H1 (cell line): ENCODE measurements around the gene GRIA4. TPM values are rescaled to one million over a fixed set of nuclear protein-coding genes. Genes with fewer than 3 reads are reported as not detected.

Experiments used
- CTCF ChIA-PET: fragments of 300-600 bp; sonication (Branson Sonifier 250); formaldehyde crosslinking; loops from one replicate; lab custom pipeline; 2021; ENCODE audit not compliant: partially characterized antibody; lab: Charles Lee
- POLR2A ChIA-PET: fragments of 300-600 bp; sonication (Branson Sonifier 250); formaldehyde crosslinking; loops from one replicate; lab custom pipeline; 2021; ENCODE audit warnings: inconsistent platforms; ENCODE audit not compliant: partially characterized antibody; lab: Charles Lee
- DNase-seq, 2 experiments: peaks; one replicate each; pipeline versions ENCODE4 v3.0.0 to v3.0.0-alpha.2; 2010 to 2022; ENCODE audit warnings: low spot score in 2 of 2, low read depth in 1 of 2, mixed read lengths in 1 of 2
- FAIRE-seq: peaks from 2 replicates; lab custom pipeline; 2011; peaks lifted over from hg19 to GRCh38; lab: Jason Lieb, UNC
- H2AFZ ChIP-seq: 2 replicates; pipeline ENCODE4 v1.8.1; 2012; ENCODE audit warnings: low read length, inconsistent platforms
- H2AK5ac ChIP-seq: 2 replicates; pipeline ENCODE4 v1.6.1; 2013; ENCODE audit warnings: low read depth, low read length
- H2BK120ac ChIP-seq: replicated peaks from 2 replicates; pipeline ENCODE3; 2013; ENCODE audit warnings: low read depth, low read length, inconsistent platforms
- H2BK12ac ChIP-seq: 2 replicates; pipeline ENCODE4 v1.6.1; 2013; ENCODE audit warnings: low read depth, low read length
- H2BK15ac ChIP-seq: 2 replicates; pipeline ENCODE4 v1.6.1; 2013; ENCODE audit warnings: low read length
- H2BK20ac ChIP-seq: 2 replicates; pipeline ENCODE4 v1.6.1; 2013; ENCODE audit warnings: low read length
- H2BK5ac ChIP-seq: 2 replicates; pipeline ENCODE4 v1.6.1; 2013; ENCODE audit warnings: low read depth, low read length
- H3K14ac ChIP-seq: 2 replicates; pipeline ENCODE4 v1.6.1; 2013; ENCODE audit warnings: inconsistent platforms; ENCODE audit not compliant: insufficient read length
- H3K18ac ChIP-seq: 2 replicates; pipeline ENCODE4 v1.6.1; 2013; ENCODE audit warnings: low read length; ENCODE audit errors: extremely low read depth
- H3K23ac ChIP-seq: 2 replicates; pipeline ENCODE4 v1.6.1; 2013; ENCODE audit warnings: inconsistent platforms; ENCODE audit not compliant: insufficient read length
- H3K23me2 ChIP-seq: 2 replicates; pipeline ENCODE4 v1.6.1; 2013; ENCODE audit warnings: low read depth, low read length
- H3K27ac ChIP-seq: 2 replicates; pipeline ENCODE4 v1.6.1; 2011; ENCODE audit warnings: low read depth, low read length, inconsistent platforms
- H3K27me3 ChIP-seq, 4 experiments: replicated peaks in 1 of 4; 1 replicate in 1 of 4; 2 replicates in 3 of 4; pipeline versions ENCODE4 v1.6.1 to v1.8.1; 2011 to 2013; ENCODE audit warnings: low read length in 3 of 4, mild to moderate bottlenecking in 3 of 4, inconsistent platforms in 2 of 4, mixed read lengths in 2 of 4, moderate library complexity in 1 of 4; ENCODE audit not compliant: control insufficient read depth in 3 of 4, insufficient read depth in 3 of 4; ENCODE audit errors: extremely low read depth in 1 of 4
- H3K36me3 ChIP-seq, 4 experiments: 2 replicates each; pipeline versions ENCODE4 v1.6.1 to v1.8.1; 2011 to 2013; ENCODE audit warnings: mild to moderate bottlenecking in 4 of 4, low read length in 3 of 4, moderate library complexity in 2 of 4, control low read depth in 1 of 4, inconsistent platforms in 1 of 4; ENCODE audit not compliant: insufficient read depth in 4 of 4, control insufficient read depth in 2 of 4
- H3K4ac ChIP-seq: replicated peaks from 2 replicates; pipeline ENCODE3; 2013; ENCODE audit warnings: low read length, low read depth, mixed read lengths, inconsistent platforms; ENCODE audit not compliant: insufficient read length
- H3K4me1 ChIP-seq, 4 experiments: replicated peaks in 1 of 4; 1 replicate in 1 of 4; 2 replicates in 3 of 4; pipeline versions ENCODE4 v1.6.1 to v1.8.1; 2011 to 2013; ENCODE audit warnings: low read length in 3 of 4, inconsistent platforms in 2 of 4, mixed read lengths in 1 of 4; ENCODE audit not compliant: insufficient read depth in 4 of 4, control insufficient read depth in 3 of 4
- H3K4me2 ChIP-seq, 2 experiments: 2 replicates each; pipeline versions ENCODE4 v1.6.1 to v1.8.1; 2011 to 2013; ENCODE audit warnings: low read depth in 2 of 2, low read length in 2 of 2, control low read depth in 1 of 2, inconsistent platforms in 1 of 2, mild to moderate bottlenecking in 1 of 2; ENCODE audit not compliant: insufficient read depth in 1 of 2
- H3K4me3 ChIP-seq, 4 experiments: fragments of 200-600, 300-600 bp in 1 of 4; sonication (generic), shearing (Covaris generic), sonication (Bioruptor Twin) in 1 of 4; 2 replicates each; pipeline versions ENCODE4 v1.5.1 to v1.8.1; 2011 to 2016; ENCODE audit warnings: low read length in 4 of 4, low read depth in 3 of 4, control low read depth in 2 of 4, inconsistent platforms in 2 of 4, mild to moderate bottlenecking in 2 of 4, mixed read lengths in 1 of 4, moderate library complexity in 1 of 4; ENCODE audit not compliant: insufficient read depth in 2 of 4; ENCODE audit errors: extremely low read depth in 1 of 4
- H3K56ac ChIP-seq: replicated peaks from 2 replicates; pipeline ENCODE3; 2013; ENCODE audit warnings: low read depth, mild to moderate bottlenecking, mixed read lengths, low read length, inconsistent platforms; ENCODE audit not compliant: insufficient read length
- H3K79me1 ChIP-seq: 2 replicates; pipeline ENCODE4 v1.6.1; 2013; ENCODE audit warnings: low read depth, low read length, control low read depth
- H3K79me2 ChIP-seq, 2 experiments: 2 replicates each; pipeline versions ENCODE4 v1.6.1 to v1.8.1; 2012 to 2013; ENCODE audit warnings: low read length in 2 of 2, mild to moderate bottlenecking in 2 of 2, inconsistent platforms in 1 of 2; ENCODE audit not compliant: insufficient read depth in 2 of 2, control insufficient read depth in 1 of 2
- H3K9ac ChIP-seq, 4 experiments: replicated peaks in 1 of 4; 1 replicate in 1 of 4; 2 replicates in 3 of 4; pipeline versions ENCODE4 v1.6.1 to v1.8.1; 2011 to 2013; ENCODE audit warnings: low read depth in 3 of 4, low read length in 3 of 4, control low read depth in 2 of 4, mild to moderate bottlenecking in 2 of 4, moderate library complexity in 2 of 4, inconsistent platforms in 1 of 4; ENCODE audit errors: extremely low read depth in 1 of 4
- H3K9me3 ChIP-seq, 2 experiments: 2 replicates each; pipeline versions ENCODE4 v1.6.1 to v1.8.1; 2012 to 2013; ENCODE audit warnings: mild to moderate bottlenecking in 2 of 2, moderate library complexity in 2 of 2, control low read depth in 1 of 2, inconsistent platforms in 1 of 2, low read depth in 1 of 2, low read length in 1 of 2, mixed read lengths in 1 of 2; ENCODE audit not compliant: insufficient read depth in 2 of 2
- H4K20me1 ChIP-seq, 2 experiments: replicated peaks in 1 of 2; 2 replicates each; pipeline versions ENCODE3 to v1.8.1; 2011 to 2013; ENCODE audit warnings: inconsistent platforms in 2 of 2, low read length in 2 of 2, mild to moderate bottlenecking in 1 of 2; ENCODE audit not compliant: insufficient read depth in 2 of 2, control insufficient read depth in 1 of 2
- H4K5ac ChIP-seq: 2 replicates; pipeline ENCODE4 v1.6.1; 2013; ENCODE audit warnings: low read length, low read depth, mixed read lengths, inconsistent platforms; ENCODE audit not compliant: insufficient read length
- H4K8ac ChIP-seq: 2 replicates; pipeline ENCODE4 v1.8.0; 2013; ENCODE audit warnings: mild to moderate bottlenecking, moderate library complexity, low read length, inconsistent platforms; ENCODE audit not compliant: insufficient read depth; ENCODE audit errors: extremely low read depth
- H4K91ac ChIP-seq: replicated peaks from 2 replicates; pipeline ENCODE3; 2013; ENCODE audit warnings: low read length, mixed read lengths, inconsistent platforms; ENCODE audit not compliant: insufficient read length
- ASH2L ChIP-seq: fragments of 200-600, 300-600 bp; sonication (generic); IDR thresholded peaks from one replicate; pipeline ENCODE4 v1.7.1; 2017; ENCODE audit warnings: low read length
- BCL11A ChIP-seq, 2 experiments: IDR thresholded peaks; one replicate each; pipeline ENCODE4 v1.6.1; 2011; ENCODE audit warnings: low read depth in 2 of 2, low read length in 2 of 2, mild to moderate bottlenecking in 2 of 2
- CEBPB ChIP-seq: IDR thresholded peaks from 2 replicates; pipeline ENCODE4 v1.6.1; 2012; ENCODE audit warnings: low read depth, low read length
- GTF2F1 ChIP-seq: IDR thresholded peaks from 2 replicates; pipeline ENCODE4 v1.6.1; 2012; ENCODE audit warnings: low read depth, low read length, improper control_type of control experiment, borderline replicate concordance
- JUN ChIP-seq: IDR thresholded peaks from 2 replicates; pipeline ENCODE4 v1.6.1; 2011; ENCODE audit warnings: low read depth, mild to moderate bottlenecking, improper control_type of control experiment, low read length
- NANOG ChIP-seq: IDR thresholded peaks from 2 replicates; pipeline ENCODE4 v1.6.1; 2011; ENCODE audit warnings: low read length, low read depth, mild to moderate bottlenecking, inconsistent platforms; ENCODE audit not compliant: insufficient read depth, poor library complexity, severe bottlenecking
- PHF8 ChIP-seq: fragments of 200-600 bp; sonication (generic); conservative IDR thresholded peaks from 2 replicates; pipeline ENCODE4 v1.7.1; 2012; ENCODE audit warnings: low read depth, mild to moderate bottlenecking, inconsistent platforms, low read length, moderate library complexity
- POLR2A ChIP-seq, 2 experiments: IDR thresholded peaks; 1 replicate in 1 of 2; 2 replicates in 1 of 2; pipeline ENCODE4 v1.6.1; 2011; ENCODE audit warnings: low read depth in 2 of 2, low read length in 2 of 2, mild to moderate bottlenecking in 2 of 2; ENCODE audit errors: control extremely low read depth in 1 of 2
- RBBP5 ChIP-seq: IDR thresholded peaks from 2 replicates; pipeline ENCODE4 v1.7.1; 2012; ENCODE audit warnings: low read depth, mild to moderate bottlenecking, inconsistent platforms, low read length, moderate library complexity, borderline replicate concordance
- SIN3A ChIP-seq, 2 experiments: IDR thresholded peaks in 1 of 2; conservative IDR thresholded peaks in 1 of 2; 2 replicates each; pipeline ENCODE4 v1.6.1; 2011 to 2012; ENCODE audit warnings: low read length in 2 of 2, improper control_type of control experiment in 1 of 2, low read depth in 1 of 2, mild to moderate bottlenecking in 1 of 2
- SIRT6 ChIP-seq: IDR thresholded peaks from one replicate; pipeline ENCODE4 v1.7.1; 2012; ENCODE audit warnings: low read length, inconsistent platforms
- SP2 ChIP-seq: IDR thresholded peaks from 2 replicates; pipeline ENCODE4 v1.6.1; 2012; ENCODE audit warnings: mild to moderate bottlenecking, low read length, inconsistent platforms
- WGBS, 2 experiments: shearing (Covaris generic) in 1 of 2; methylation state at CpG; one replicate each; pipeline versions ENCODE4 v1.1.6 to v1.1.7; 2013 to 2015; ENCODE audit warnings: low lambda C conversion rate in 2 of 2, mixed read lengths in 2 of 2, inconsistent platforms in 1 of 2, low coverage in 1 of 2, missing lambda C conversion rate in 1 of 2; ENCODE audit not compliant: insufficient replicate concordance in 2 of 2, insufficient coverage in 1 of 2, insufficient read length in 1 of 2; ENCODE audit errors: extremely low coverage in 1 of 2, missing lambda C conversion rate in 1 of 2; 5-methylcytosine and 5-hydroxymethylcytosine counted together
- polyA plus RNA-seq, 7 experiments: library from polyadenylated mRNA; depleted of rRNA in 3 of 7; stranded (reverse) in 5 of 7; unstranded in 2 of 7; fragments of >200 nt in 5 of 7; fragments of 200-250 nt in 2 of 7; gene quantifications; 1 replicate in 5 of 7; 2 replicates in 1 of 7; 4 replicates in 1 of 7; pipeline versions ENCODE4 v1.2.1 to v1.2.3, GENCODE V29; 2011 to 2013; ENCODE audit warnings: missing spikeins in 2 of 7, mixed read lengths in 2 of 7
- total RNA-seq: library from RNA; stranded (reverse); fragmentation: NEBNext Ultra II Directional; extraction: Animal tissue kit (Norgen Biotek cat#: 25700); gene quantifications from 2 replicates; pipeline ENCODE4 v1.2.1, GENCODE V29; 2021

GRIA4 gene
- total and polyA plus RNA-seq, 2 of the 8 experiments (the other 6 are each of a cell fraction or from before 2014, with no cell fraction given): 12.5 to 21.8 TPM

DNA sequence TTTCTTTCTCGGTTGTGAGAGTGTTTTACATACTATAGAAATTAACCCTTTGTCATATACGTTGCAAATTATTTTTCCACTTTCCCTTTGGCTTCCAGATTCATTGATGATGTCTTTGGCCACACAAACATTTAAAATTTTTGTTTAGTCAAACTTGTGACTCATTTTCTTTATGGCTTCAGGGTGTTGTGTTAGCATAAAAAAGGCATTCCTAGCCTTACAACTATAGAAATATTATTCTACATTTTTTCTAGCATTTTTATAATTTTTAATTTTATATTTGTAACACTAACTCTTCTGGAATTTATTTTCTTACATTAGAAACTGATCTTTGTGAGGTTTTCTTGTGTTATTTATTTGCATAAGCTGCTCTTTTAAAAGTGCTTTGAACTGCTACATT, 12.1 kb downstream of the GRIA4 start:
- CTCF ChIA-PET: no interaction called here
- H3K4me3 ChIP-seq: no peak overlapping the region
- no peak overlapping the region for H2AFZ ChIP-seq
- FAIRE-seq (no peak), DNase-seq (no peak)
- H3K4me2 ChIP-seq: no peak overlapping the region
- H3K9ac ChIP-seq: no peak overlapping the region
- no peak overlapping the region for H3K56ac ChIP-seq
- H3K4ac ChIP-seq: no peak overlapping the region
- no peak overlapping the region for H2BK20ac ChIP-seq
- TF ChIP-seq SP2: no peak
- no peak for TF ChIP-seq POLR2A (IDR thresholded peaks at IDR 0.05; ENCODE audit: control extremely low read depth in 1 of 2, low read depth in 2 of 2, low read length in 2 of 2)
- TF ChIP-seq JUN: no peak
- TF ChIP-seq SIRT6: no peak
- TF ChIP-seq ASH2L: no peak
- TF ChIP-seq NANOG: no peak
- TF ChIP-seq SIN3A (conservative IDR thresholded peaks at IDR 0.05 in 1 of 2, IDR thresholded peaks at IDR 0.05 in 1 of 2; ENCODE audit: low read depth in 1 of 2, low read length in 2 of 2): no peak
- no peak for TF ChIP-seq RBBP5
- no peak for TF ChIP-seq BCL11A (IDR thresholded peaks at IDR 0.05; ENCODE audit: low read depth in 2 of 2, low read length in 2 of 2)
- no peak for TF ChIP-seq CEBPB
- TF ChIP-seq PHF8: no peak
- TF ChIP-seq GTF2F1: no peak
- H2BK120ac ChIP-seq: no peak overlapping the region
- H3K18ac ChIP-seq: no peak overlapping the region
- no peaks in the 10 kb centered on the region; the same call in 1 of the 2 replicates for H3K23me2 ChIP-seq
- WGBS, 2 experiments: 89% methylated on average over 2 of the region's 2 CpGs; no CpG with 5 or more reads in 1 of the 2 experiments
- H3K27me3 ChIP-seq: no peaks in the 10 kb centered on the region
- H3K23ac ChIP-seq: no peak overlapping the region
- H4K91ac ChIP-seq: no peak overlapping the region
- H4K5ac ChIP-seq: no peak overlapping the region
- no peaks in the 10 kb centered on the region for H3K4me1 ChIP-seq
- no peak overlapping the region for H4K8ac ChIP-seq
- H3K79me2 ChIP-seq: no peaks in the 10 kb centered on the region; a peak in 1 of 4 replicates
- H4K20me1 ChIP-seq: no peaks in the 10 kb centered on the region
- POLR2A ChIA-PET: interaction anchor here (0.9 kb wide), 1 partner anchor 10 kb away, joined by 4 read pairs; no protein-coding TSS in a partner anchor
- H3K9me3 ChIP-seq: no peaks in the 10 kb centered on the region
- no peaks in the 10 kb centered on the region for H3K79me1 ChIP-seq
- no peak overlapping the region for H3K27ac ChIP-seq
- no peak overlapping the region for H2BK15ac ChIP-seq
- H3K36me3 ChIP-seq: no peaks in the 10 kb centered on the region
- no peak overlapping the region for H2BK12ac ChIP-seq
- no peak overlapping the region for H2BK5ac ChIP-seq
- H2AK5ac ChIP-seq: no peak overlapping the region
- H3K14ac ChIP-seq: no peak overlapping the region
